Heart left ventricle (tissue), 16 donors: ENCODE data around the gene NR3C2. TPM values are rescaled to one million over a fixed set of nuclear protein-coding genes. Genes with fewer than 3 reads are reported as not detected.

Experiments used
- ATAC-seq, 4 donors: fragments of 200-7000 bp; cut with Tn5 transposase; one replicate each; pipeline ENCODE4 v1.9.1; 2020 to 2022; ENCODE audit warnings: moderate library complexity in 4 of 4, mild to moderate bottlenecking in 3 of 4, moderate number of reproducible peaks in 1 of 4
- DNase-seq, 5 donors: peaks; one replicate each; pipeline ENCODE4 v3.0.0-alpha.2; 2020
- H3K27ac ChIP-seq, 12 donors: fragments of 200-600 bp; sonication (generic) in 4 of 12; one replicate each; pipeline versions ENCODE4 v1.5.0 to v1.8.0; 2016 to 2022; ENCODE audit warnings: mild to moderate bottlenecking in 2 of 12
- H3K27me3 ChIP-seq, 9 donors: fragments of 200-600 bp; sonication (generic) in 2 of 9; one replicate each; pipeline versions ENCODE4 v1.5.1 to v1.8.0; 2016 to 2022; ENCODE audit warnings: mild to moderate bottlenecking in 3 of 9
- H3K36me3 ChIP-seq, 9 donors: fragments of 200-600 bp; sonication (generic) in 2 of 9; one replicate each; pipeline versions ENCODE4 v1.5.0 to v1.8.0; 2018 to 2022; ENCODE audit warnings: mild to moderate bottlenecking in 2 of 9
- H3K4me1 ChIP-seq, 12 donors: fragments of 200-600 bp; sonication (generic) in 4 of 12; one replicate each; pipeline versions ENCODE4 v1.5.0 to v1.8.0; 2016 to 2022; ENCODE audit warnings: mild to moderate bottlenecking in 3 of 12
- H3K4me3 ChIP-seq, 12 donors: fragments of 200-600 bp; sonication (generic) in 4 of 12; one replicate each; pipeline versions ENCODE4 v1.5.0 to v1.8.0; 2017 to 2022; ENCODE audit warnings: mild to moderate bottlenecking in 9 of 12, moderate library complexity in 4 of 12
- H3K9me3 ChIP-seq, 12 donors: fragments of 200-600 bp; sonication (generic) in 4 of 12; one replicate each; pipeline versions ENCODE4 v1.5.0 to v1.8.0; 2016 to 2022; ENCODE audit warnings: mild to moderate bottlenecking in 1 of 12
- CTCF ChIP-seq, 12 donors: fragments of 200-600 bp; sonication (generic) in 4 of 12; IDR thresholded peaks; one replicate each; pipeline versions ENCODE4 v1.5.0 to v1.8.0; 2018 to 2022; ENCODE audit warnings: antibody characterized with exemption in 12 of 12, mild to moderate bottlenecking in 5 of 12
- POLR2A ChIP-seq, 2 donors: fragments of 450-650 bp; IDR thresholded peaks; one replicate each; pipeline ENCODE4 v1.6.1; 2017; ENCODE audit warnings: antibody characterized with exemption in 2 of 2, mild to moderate bottlenecking in 2 of 2, moderate library complexity in 2 of 2
- WGBS, 4 donors: extraction: QIAGEN DNeasy Blood & Tissue Kit in 2 of 4; methylation state at CpG; one replicate each; pipeline versions ENCODE4 v1.1.5 to v1.1.7; 2013 to 2018; 5-methylcytosine and 5-hydroxymethylcytosine counted together
- intact Hi-C, 10 donors: fragments of 100-400 bp; cut with DNase I; formaldehyde crosslinking; loops; one replicate each; pipeline versions ENCODE4 v1.11.1 to v1.14.2; 2022
- polyA plus RNA-seq, 2 donors: library from polyadenylated mRNA; stranded (reverse); fragments of 200-250 nt; gene quantifications; one replicate each; pipeline ENCODE4 v1.2.3, GENCODE V29; 2013
- total RNA-seq, 9 donors: library from RNA; depleted of rRNA in 2 of 9; stranded (reverse); fragments of >200 nt in 2 of 9; fragmentation: NEBNext Ultra II Directional in 3 of 9; extraction: Animal tissue kit (Norgen Biotek cat#: 25700) in 3 of 9; gene quantifications; one replicate each; pipeline versions ENCODE4 v1.1.0 to v1.2.4, GENCODE V29; 2016 to 2023
- donor health status: ischemic (EF 13 %, LVEDD 7.1; RV severe dilation, severe dysfunction).
- donor health status: healthy with polysubstance abuse.
- donor health status: DM: no; HTN: yes; CAD: no.
- donor health status: DM: no; HTN: no; CAD: no.
- donor health status: ischemic (EF 25% LVEDD 6.9; RV normal size, moderate dysfunction).
- donor health status: ischemic (EF 25% LVEDD 5.7; RV mildly dilated, moderate dysfunction).
- donor health status: healthy.
- donor health status: DM: yes; HTN: yes; CAD: no.
- donor health status: ischemic (EF 35%, LVEDD 5.7; RV mildly dilated, moderate dysfunction).
- donor health status: nonischemic (EF 11% LVEDD 7.7; RV severe dilation, severe dysfunction).
- donor health status: DM: yes; HTN: yes; CAD: no.
- donor health status: PGD.
- donor health status: ischemic (EF 29% LVEDD 5.4; RV normal size, mild dysfunction).
- donor health status: nonischemic (EF 23%, LVEDD 6.1; RV moderate dilation, normal function).

NR3C2 gene
- total and polyA plus RNA-seq, 11 donors = 3.6 to 26.5 (median 18.4) TPM

GRCh38 chr4:148248824-148249223 lies 193.4 kb downstream of the NR3C2 start:
- WGBS, 4 donors = 81 to 94% (median 88%) methylated on average over 4 of the region's 4 CpGs
- intact Hi-C loops = no loop called here
- H3K36me3 ChIP-seq = no peaks in the 10 kb centered on the region
- H3K9me3 ChIP-seq = no peaks in the 10 kb centered on the region
- DNase-seq (no peak), ATAC-seq (no peak)
- H3K4me3 ChIP-seq = no peak overlapping the region
- TF ChIP-seq POLR2A (IDR thresholded peaks at IDR 0.05) = no peak
- no peak for TF ChIP-seq CTCF (IDR thresholded peaks at IDR 0.05)
- H3K4me1 ChIP-seq = peaks cover 0 to 28% (median 0%) of the 10 kb centered on the region in 12 donors
- H3K27me3 ChIP-seq = no peaks in the 10 kb centered on the region
- H3K27ac ChIP-seq = no peak overlapping the region

GRCh38 chr4:148245015-148245414 lies 197.2 kb downstream of the NR3C2 start:
- H3K36me3 ChIP-seq = no peaks in the 10 kb centered on the region
- WGBS, 4 donors = 70 to 80% (median 74%) methylated on average over 3 of the region's 3 CpGs
- ATAC-seq = no peak
- H3K27me3 ChIP-seq = no peaks in the 10 kb centered on the region
- TF ChIP-seq CTCF (IDR thresholded peaks at IDR 0.05) = no peak
- no peak for TF ChIP-seq POLR2A (IDR thresholded peaks at IDR 0.05)
- no peak overlapping the region for H3K4me3 ChIP-seq
- no peaks in the 10 kb centered on the region for H3K9me3 ChIP-seq
- no peak overlapping the region for H3K27ac ChIP-seq
- H3K4me1 ChIP-seq = peaks cover 0 to 13% (median 0%) of the 10 kb centered on the region in 12 donors
- DNase-seq = no peak
- intact Hi-C loops = no loop called here

- Histone ChIP-seq H3K4me1 (peaks cover 0 to 21% (median 3%) of the 10 kb centered on the region in 12 donors), H3K9me3 (no peaks in the 10 kb centered on the region), H3K36me3 (no peaks in the 10 kb centered on the region), H3K27ac (no peak overlapping the region), H3K27me3 (no peaks in the 10 kb centered on the region), H3K4me3 (no peak overlapping the region)
- DNase-seq = no peak
- intact Hi-C loops = no loop called here
- no peak for TF ChIP-seq POLR2A (IDR thresholded peaks at IDR 0.05)
- TF ChIP-seq CTCF (IDR thresholded peaks at IDR 0.05) = no peak
- WGBS, 4 donors = 64 to 82% (median 66%) methylated on average over 6 of the region's 6 CpGs
- ATAC-seq = no peak
These were observed 198.4 kb downstream of the NR3C2 start for GRCh38 chr4:148243837-148244236.

GRCh38 chr4:148240241-148240640 lies 202.0 kb downstream of the NR3C2 start:
- intact Hi-C loops = no loop called here
- TF ChIP-seq CTCF (IDR thresholded peaks at IDR 0.05) (no peak), POLR2A (IDR thresholded peaks at IDR 0.05) (no peak)
- no peak for ATAC-seq

More at GRCh38 chr4:148240241-148240640, 202.0 kb downstream of the NR3C2 start:
- Histone ChIP-seq H3K27ac (no peak overlapping the region), H3K27me3 (no peaks in the 10 kb centered on the region), H3K36me3 (no peaks in the 10 kb centered on the region), H3K4me3 (no peak overlapping the region), H3K4me1 (peaks cover 0 to 45% (median 13%) of the 10 kb centered on the region in 12 donors), H3K9me3 (no peaks in the 10 kb centered on the region)
- no peak for DNase-seq
- WGBS, 4 donors = 97 to 99% (median 98%) methylated on average over 4 of the region's 4 CpGs
